ENCODE data around the gene KCNIP2. TPM values are rescaled to one million over a fixed set of nuclear protein-coding genes. Genes with fewer than 3 reads are reported as not detected.

Gene KCNIP2
- 3.0 TPM for total RNA-seq
- long read RNA-seq, result 0 reads

- intact Hi-C loops (cut with DNase I), result no loop called here
These were observed at the start of gene KCNIP2 for GRCh38 chr10:101843032-101844021. TSS of gene KCNIP2 (minus strand) at chr10:101843800. CDS start at chr10:101843568, 232 bp downstream.

GRCh38 chr10:101892782-101893391, 49.3 kb upstream of the KCNIP2 start:
- no peak overlapping the region for H3K4me3 ChIP-seq
- ATAC-seq (no peak), DNase-seq (no peak)
- H3K36me3 ChIP-seq, result peaks cover 8% of the 10 kb centered on the region
- intact Hi-C loops (cut with DNase I), result no loop called here
- H3K27me3 ChIP-seq, result no peaks in the 10 kb centered on the region
- no peaks in the 10 kb centered on the region for H3K4me1 ChIP-seq
- no peak overlapping the region for H3K27ac ChIP-seq
- no peaks in the 10 kb centered on the region for H3K9me3 ChIP-seq
- TF ChIP-seq CTCF (IDR thresholded peaks at IDR 0.05), result no peak

More at GRCh38 chr10:101843032-101844021, at the start of gene KCNIP2:
- peak within 1 kb of the TSS; percentile 31 for H3K4me3 ChIP-seq
- peak; percentile 22 for ATAC-seq
- H3K27me3 ChIP-seq, result no peaks in the 10 kb centered on the region
- peaks cover 17% of the 10 kb centered on the region for H3K4me1 ChIP-seq
- H3K27ac ChIP-seq, result no peak within 1 kb of the TSS
- TF ChIP-seq CTCF (IDR thresholded peaks at IDR 0.05), result peak; percentile 56
- peak; percentile 75 for DNase-seq
- H3K36me3 ChIP-seq, result peaks cover 14% of the 10 kb centered on the region
- H3K9me3 ChIP-seq, result no peaks in the 10 kb centered on the region

- Histone ChIP-seq H3K9me3 (no peaks in the 10 kb centered on the region), H3K4me1 (no peaks in the 10 kb centered on the region), H3K27ac (no peak overlapping the region), H3K36me3 (peaks cover 12% of the 10 kb centered on the region), H3K4me3 (no peak overlapping the region), H3K27me3 (no peaks in the 10 kb centered on the region)
- intact Hi-C loops (cut with DNase I), result no loop called here
- peak; percentile 85 for TF ChIP-seq CTCF (IDR thresholded peaks at IDR 0.05)
- peak; percentile 86 for ATAC-seq
- DNase-seq, result peak; percentile 71
These were observed 45.9 kb upstream of the KCNIP2 start for GRCh38 chr10:101889256-101890210.

- no peaks in the 10 kb centered on the region for H3K9me3 ChIP-seq
- DNase-seq (no peak), ATAC-seq (no peak)
- no peaks in the 10 kb centered on the region for H3K27me3 ChIP-seq
- H3K4me1 ChIP-seq, result no peaks in the 10 kb centered on the region
- no peak overlapping the region for H3K4me3 ChIP-seq
- peaks cover 12% of the 10 kb centered on the region for H3K36me3 ChIP-seq
- TF ChIP-seq CTCF (IDR thresholded peaks at IDR 0.05), result no peak
- no peak overlapping the region for H3K27ac ChIP-seq
- intact Hi-C loops (cut with DNase I), result no loop called here
These were observed 44.8 kb upstream of the KCNIP2 start for GRCh38 chr10:101888251-101888949.

- no peak for TF ChIP-seq CTCF (IDR thresholded peaks at IDR 0.05)
- Histone ChIP-seq H3K9me3 (no peaks in the 10 kb centered on the region), H3K4me1 (no peaks in the 10 kb centered on the region), H3K4me3 (no peak overlapping the region), H3K27me3 (no peaks in the 10 kb centered on the region), H3K27ac (no peak overlapping the region), H3K36me3 (peaks cover 12% of the 10 kb centered on the region)
- DNase-seq, result no peak
- intact Hi-C loops (cut with DNase I), result no loop called here
- ATAC-seq, result no peak
These were observed 44.2 kb upstream of the KCNIP2 start for GRCh38 chr10:101887775-101888174.
